ENCODE results near the gene BMP7.

The BMP7 gene

GRCh38 chr20:57170343-57170742 is 96.1 kb downstream of the BMP7 start:
- Histone ChIP-seq H3K9me3 (ENCODE audit: control insufficient read depth, insufficient read depth, low read length) (no peaks in the 10 kb centered on the region), H3K36me3 (ENCODE audit: control insufficient read depth, insufficient read depth, low read length) (no peaks in the 10 kb centered on the region), H3K27me3 (ENCODE audit: control insufficient read depth, insufficient read depth, low read length) (no peaks in the 10 kb centered on the region), H3K4me1 (ENCODE audit: control insufficient read depth, insufficient read depth, low read length) (no peaks in the 10 kb centered on the region), H3K4me3 (ENCODE audit: low read length) (no peak overlapping the region), H3K27ac (ENCODE audit: low read length) (no peak overlapping the region)
- no CpG with 5 or more reads among the region's 14 CpGs for WGBS (ENCODE audit: insufficient coverage, insufficient read length)
- DNase-seq (ENCODE audit: low read depth, low spot score): no peak

GRCh38 chr20:57169162-57169561 is 97.3 kb downstream of the BMP7 start:
- Histone ChIP-seq H3K9me3 (ENCODE audit: control insufficient read depth, insufficient read depth, low read length) (no peaks in the 10 kb centered on the region), H3K36me3 (ENCODE audit: control insufficient read depth, insufficient read depth, low read length) (no peaks in the 10 kb centered on the region), H3K4me1 (ENCODE audit: control insufficient read depth, insufficient read depth, low read length) (no peaks in the 10 kb centered on the region), H3K27ac (ENCODE audit: low read length) (no peak overlapping the region), H3K4me3 (ENCODE audit: low read length) (no peak overlapping the region), H3K27me3 (ENCODE audit: control insufficient read depth, insufficient read depth, low read length) (no peaks in the 10 kb centered on the region)
- no peak for DNase-seq (ENCODE audit: low read depth, low spot score)
- no CpG with 5 or more reads among the region's 7 CpGs for WGBS (ENCODE audit: insufficient coverage, insufficient read length)

GRCh38 chr20:57167971-57168701 is 98.3 kb downstream of the BMP7 start:
- Histone ChIP-seq H3K36me3 (ENCODE audit: control insufficient read depth, insufficient read depth, low read length) (no peaks in the 10 kb centered on the region), H3K27ac (ENCODE audit: low read length) (no peak overlapping the region), H3K9me3 (ENCODE audit: control insufficient read depth, insufficient read depth, low read length) (no peaks in the 10 kb centered on the region), H3K27me3 (ENCODE audit: control insufficient read depth, insufficient read depth, low read length) (no peaks in the 10 kb centered on the region), H3K4me3 (ENCODE audit: low read length) (no peak overlapping the region), H3K4me1 (ENCODE audit: control insufficient read depth, insufficient read depth, low read length) (no peaks in the 10 kb centered on the region)
- DNase-seq (ENCODE audit: low read depth, low spot score): no peak
- no CpG with 5 or more reads among the region's 26 CpGs for WGBS (ENCODE audit: insufficient coverage, insufficient read length)

GRCh38 chr20:57167292-57167655 is 99.2 kb downstream of the BMP7 start:
- Histone ChIP-seq H3K36me3 (ENCODE audit: control insufficient read depth, insufficient read depth, low read length) (no peaks in the 10 kb centered on the region), H3K27ac (ENCODE audit: low read length) (no peak overlapping the region), H3K4me3 (ENCODE audit: low read length) (no peak overlapping the region), H3K9me3 (ENCODE audit: control insufficient read depth, insufficient read depth, low read length) (no peaks in the 10 kb centered on the region), H3K4me1 (ENCODE audit: control insufficient read depth, insufficient read depth, low read length) (no peaks in the 10 kb centered on the region), H3K27me3 (ENCODE audit: control insufficient read depth, insufficient read depth, low read length) (no peaks in the 10 kb centered on the region)
- DNase-seq (ENCODE audit: low read depth, low spot score): no peak
- no CpG with 5 or more reads among the region's 8 CpGs for WGBS (ENCODE audit: insufficient coverage, insufficient read length)

GRCh38 chr20:57166568-57167291 is 99.7 kb downstream of the BMP7 start:
- no peaks in the 10 kb centered on the region for H3K36me3 ChIP-seq (ENCODE audit: control insufficient read depth, insufficient read depth, low read length)
- no peak overlapping the region for H3K4me3 ChIP-seq (ENCODE audit: low read length)
- no peak overlapping the region for H3K27ac ChIP-seq (ENCODE audit: low read length)
- WGBS (ENCODE audit: insufficient coverage, insufficient read length): no CpG with 5 or more reads among the region's 18 CpGs
- H3K27me3 ChIP-seq (ENCODE audit: control insufficient read depth, insufficient read depth, low read length): no peaks in the 10 kb centered on the region
- no peaks in the 10 kb centered on the region for H3K9me3 ChIP-seq (ENCODE audit: control insufficient read depth, insufficient read depth, low read length)
- no peak for DNase-seq (ENCODE audit: low read depth, low spot score)
- no peaks in the 10 kb centered on the region for H3K4me1 ChIP-seq (ENCODE audit: control insufficient read depth, insufficient read depth, low read length)

- no peaks in the 10 kb centered on the region for H3K4me1 ChIP-seq (ENCODE audit: control insufficient read depth, insufficient read depth, low read length)
- no peaks in the 10 kb centered on the region for H3K27me3 ChIP-seq (ENCODE audit: control insufficient read depth, insufficient read depth, low read length)
- no peak overlapping the region for H3K4me3 ChIP-seq (ENCODE audit: low read length)
- WGBS (ENCODE audit: insufficient coverage, insufficient read length): no CpG with 5 or more reads among the region's 13 CpGs
- H3K27ac ChIP-seq (ENCODE audit: low read length): no peak overlapping the region
- DNase-seq (ENCODE audit: low read depth, low spot score): no peak
- H3K9me3 ChIP-seq (ENCODE audit: control insufficient read depth, insufficient read depth, low read length): no peaks in the 10 kb centered on the region
- H3K36me3 ChIP-seq (ENCODE audit: control insufficient read depth, insufficient read depth, low read length): no peaks in the 10 kb centered on the region
Observed at GRCh38 chr20:57165427-57166004, 100.9 kb downstream of the BMP7 start.

GRCh38 chr20:57164872-57165271 is 101.6 kb downstream of the BMP7 start:
- DNase-seq (ENCODE audit: low read depth, low spot score): no peak
- Histone ChIP-seq H3K27me3 (ENCODE audit: control insufficient read depth, insufficient read depth, low read length) (no peaks in the 10 kb centered on the region), H3K4me1 (ENCODE audit: control insufficient read depth, insufficient read depth, low read length) (no peaks in the 10 kb centered on the region), H3K4me3 (ENCODE audit: low read length) (no peak overlapping the region), H3K36me3 (ENCODE audit: control insufficient read depth, insufficient read depth, low read length) (no peaks in the 10 kb centered on the region), H3K9me3 (ENCODE audit: control insufficient read depth, insufficient read depth, low read length) (no peaks in the 10 kb centered on the region), H3K27ac (ENCODE audit: low read length) (no peak overlapping the region)
- no CpG with 5 or more reads among the region's 7 CpGs for WGBS (ENCODE audit: insufficient coverage, insufficient read length)

GRCh38 chr20:57163041-57163440 is 103.4 kb downstream of the BMP7 start:
- no peaks in the 10 kb centered on the region for H3K36me3 ChIP-seq (ENCODE audit: control insufficient read depth, insufficient read depth, low read length)
- no peaks in the 10 kb centered on the region for H3K27me3 ChIP-seq (ENCODE audit: control insufficient read depth, insufficient read depth, low read length)
- no peaks in the 10 kb centered on the region for H3K4me1 ChIP-seq (ENCODE audit: control insufficient read depth, insufficient read depth, low read length)
- H3K9me3 ChIP-seq (ENCODE audit: control insufficient read depth, insufficient read depth, low read length): no peaks in the 10 kb centered on the region
- no peak overlapping the region for H3K4me3 ChIP-seq (ENCODE audit: low read length)
- WGBS (ENCODE audit: insufficient coverage, insufficient read length): no CpG with 5 or more reads among the region's 2 CpGs
- no peak for DNase-seq (ENCODE audit: low read depth, low spot score)
- no peak overlapping the region for H3K27ac ChIP-seq (ENCODE audit: low read length)

GRCh38 chr20:57162362-57162652 is 104.1 kb downstream of the BMP7 start:
- Histone ChIP-seq H3K9me3 (ENCODE audit: control insufficient read depth, insufficient read depth, low read length) (no peaks in the 10 kb centered on the region), H3K36me3 (ENCODE audit: control insufficient read depth, insufficient read depth, low read length) (no peaks in the 10 kb centered on the region), H3K4me3 (ENCODE audit: low read length) (no peak overlapping the region), H3K27me3 (ENCODE audit: control insufficient read depth, insufficient read depth, low read length) (no peaks in the 10 kb centered on the region), H3K4me1 (ENCODE audit: control insufficient read depth, insufficient read depth, low read length) (no peaks in the 10 kb centered on the region), H3K27ac (ENCODE audit: low read length) (no peak overlapping the region)
- WGBS (ENCODE audit: insufficient coverage, insufficient read length): no CpG with 5 or more reads among the region's 5 CpGs
- DNase-seq (ENCODE audit: low read depth, low spot score): no peak

- no peaks in the 10 kb centered on the region for H3K9me3 ChIP-seq (ENCODE audit: control insufficient read depth, insufficient read depth, low read length)
- no peak for DNase-seq (ENCODE audit: low read depth, low spot score)
- no peak overlapping the region for H3K4me3 ChIP-seq (ENCODE audit: low read length)
- H3K36me3 ChIP-seq (ENCODE audit: control insufficient read depth, insufficient read depth, low read length): no peaks in the 10 kb centered on the region
- no CpG with 5 or more reads among the region's 25 CpGs for WGBS (ENCODE audit: insufficient coverage, insufficient read length)
- H3K27me3 ChIP-seq (ENCODE audit: control insufficient read depth, insufficient read depth, low read length): no peaks in the 10 kb centered on the region
- H3K27ac ChIP-seq (ENCODE audit: low read length): no peak overlapping the region
- no peaks in the 10 kb centered on the region for H3K4me1 ChIP-seq (ENCODE audit: control insufficient read depth, insufficient read depth, low read length)
Observed at GRCh38 chr20:57161478-57162361, 104.7 kb downstream of the BMP7 start.
